Stimulated activated CD8-positive, alpha-beta memory T cell treated with anti-CD3 and anti-CD28 coated beads, Interleukin-2, amount 100 ng/mL, for 1 hour (primary cell): ENCODE measurements around the gene PIGQ.
"Not testable (repeated sequence)": the region's sequence is repeated elsewhere in the genome, so short reads cannot be mapped to it uniquely, and the experiment has no call there.

Source experiments
- DNase-seq, 2 donors: peaks; one replicate each; pipeline ENCODE4 v3.0.0-alpha.2; 2020; ENCODE audit warnings: low read depth in 2 of 2

Gene PIGQ

GRCh38 chr16:586047-586644 is 16.4 kb downstream of the PIGQ start:
- DNase-seq, result no peak

- DNase-seq, result no peak
Observed at GRCh38 chr16:586645-587590, 17.1 kb downstream of the PIGQ start.

GRCh38 chr16:588639-588888 is 18.8 kb downstream of the PIGQ start:
- peak; percentile 20 to 33 for DNase-seq

- DNase-seq, result peak; percentile 97
Observed at GRCh38 chr16:588889-589657, 19.3 kb downstream of the PIGQ start.

GRCh38 chr16:589658-590187 is 20.0 kb downstream of the PIGQ start, which contains the start of gene RAB40C:
Gene RAB40C (plus strand): TSS chr16:590066. CDS start chr16:590292, 226 bp downstream.
- DNase-seq, result peak; percentile 96 to 99

GRCh38 chr16:590188-590814 is 20.5 kb downstream of the PIGQ start:
- DNase-seq, result no peak

- no peak for DNase-seq
Observed at GRCh38 chr16:590815-591200, 21.0 kb downstream of the PIGQ start.

GRCh38 chr16:591231-591630 is 21.5 kb downstream of the PIGQ start:
- no peak for DNase-seq

GRCh38 chr16:591892-592517 is 22.2 kb downstream of the PIGQ start:
- no peak for DNase-seq

GRCh38 chr16:592518-593306 is 22.9 kb downstream of the PIGQ start:
- DNase-seq, result no peak

GRCh38 chr16:593406-593805 is 23.6 kb downstream of the PIGQ start:
- DNase-seq, result no peak

- no peak for DNase-seq
Observed at GRCh38 chr16:593807-594206, 24.0 kb downstream of the PIGQ start.

GRCh38 chr16:595094-595528 is 25.3 kb downstream of the PIGQ start:
- no peak for DNase-seq

- no peak for DNase-seq
Observed at GRCh38 chr16:595942-596735, 26.4 kb downstream of the PIGQ start.

GRCh38 chr16:596736-597060 is 26.9 kb downstream of the PIGQ start:
- no peak for DNase-seq

GRCh38 chr16:597655-598054 is 27.9 kb downstream of the PIGQ start:
- not testable (repeated sequence) for DNase-seq

GRCh38 chr16:598823-599739 is 29.3 kb downstream of the PIGQ start:
- no peak for DNase-seq

- DNase-seq, result no peak
Observed at GRCh38 chr16:600781-601180, 31.0 kb downstream of the PIGQ start.

- no peak for DNase-seq
Observed at GRCh38 chr16:603933-604332, 34.2 kb downstream of the PIGQ start.
